ENCODE results near the gene PDZRN3. TPM values are rescaled to one million over a fixed set of nuclear protein-coding genes. Genes with fewer than 3 reads are reported as not detected.

The PDZRN3 gene
- total RNA-seq, 2 donors from 2014 or later, result not detected

GRCh38 chr3:73609655-73610054, 15.1 kb downstream of the PDZRN3 start:
- H3K27ac Mint-ChIP-seq, result no peak overlapping the region
- no peak overlapping the region for H3K4me3 Mint-ChIP-seq
- H3K9me3 Mint-ChIP-seq, result no peaks in the 10 kb centered on the region
- H3K4me1 Mint-ChIP-seq, result no peaks in the 10 kb centered on the region
- H3K36me3 Mint-ChIP-seq (ENCODE audit: low read depth), result no peaks in the 10 kb centered on the region
- no peaks in the 10 kb centered on the region for H3K27me3 Mint-ChIP-seq
- ATAC-seq (replicated peaks), result no peak

- H3K4me3 Mint-ChIP-seq, result no peak overlapping the region
- H3K4me1 Mint-ChIP-seq, result no peaks in the 10 kb centered on the region
- H3K36me3 Mint-ChIP-seq (ENCODE audit: low read depth), result no peaks in the 10 kb centered on the region
- no peak overlapping the region for H3K27ac Mint-ChIP-seq
- ATAC-seq (replicated peaks), result no peak
- H3K27me3 Mint-ChIP-seq, result no peaks in the 10 kb centered on the region
- no peaks in the 10 kb centered on the region for H3K9me3 Mint-ChIP-seq
Measured at GRCh38 chr3:73609315-73609641, 15.5 kb downstream of the PDZRN3 start.

GRCh38 chr3:73608456-73609314, 16.1 kb downstream of the PDZRN3 start:
- no peak for ATAC-seq (replicated peaks)
- no peaks in the 10 kb centered on the region for H3K27me3 Mint-ChIP-seq
- H3K4me3 Mint-ChIP-seq, result no peak overlapping the region
- no peak overlapping the region for H3K27ac Mint-ChIP-seq
- no peaks in the 10 kb centered on the region for H3K4me1 Mint-ChIP-seq
- H3K9me3 Mint-ChIP-seq, result no peaks in the 10 kb centered on the region
- no peaks in the 10 kb centered on the region for H3K36me3 Mint-ChIP-seq (ENCODE audit: low read depth)

GRCh38 chr3:73605861-73606260, 18.9 kb downstream of the PDZRN3 start:
- no peaks in the 10 kb centered on the region for H3K36me3 Mint-ChIP-seq (ENCODE audit: low read depth)
- no peaks in the 10 kb centered on the region for H3K9me3 Mint-ChIP-seq
- no peak overlapping the region for H3K4me3 Mint-ChIP-seq
- no peaks in the 10 kb centered on the region for H3K27me3 Mint-ChIP-seq
- H3K27ac Mint-ChIP-seq, result no peak overlapping the region
- no peak for ATAC-seq (replicated peaks)
- no peaks in the 10 kb centered on the region for H3K4me1 Mint-ChIP-seq

- Mint-ChIP-seq H3K9me3 (no peaks in the 10 kb centered on the region), H3K4me3 (no peak overlapping the region), H3K4me1 (no peaks in the 10 kb centered on the region)
Measured at GRCh38 chr3:73605412-73605811, 19.3 kb downstream of the PDZRN3 start.

GRCh38 chr3:73604451-73604850, 20.3 kb downstream of the PDZRN3 start:
- H3K4me1 Mint-ChIP-seq, result no peaks in the 10 kb centered on the region
- no peak for ATAC-seq (replicated peaks)
- no peak overlapping the region for H3K27ac Mint-ChIP-seq
- H3K4me3 Mint-ChIP-seq, result no peak overlapping the region
- no peaks in the 10 kb centered on the region for H3K9me3 Mint-ChIP-seq
- no peaks in the 10 kb centered on the region for H3K36me3 Mint-ChIP-seq (ENCODE audit: low read depth)
- H3K27me3 Mint-ChIP-seq, result no peaks in the 10 kb centered on the region

More at GRCh38 chr3:73605412-73605811, 19.3 kb downstream of the PDZRN3 start:
- no peak for ATAC-seq (replicated peaks)
- Mint-ChIP-seq H3K27me3 (no peaks in the 10 kb centered on the region), H3K36me3 (ENCODE audit: low read depth) (no peaks in the 10 kb centered on the region), H3K27ac (no peak overlapping the region)

- Mint-ChIP-seq H3K9me3 (no peaks in the 10 kb centered on the region), H3K4me1 (no peaks in the 10 kb centered on the region), H3K27me3 (no peaks in the 10 kb centered on the region)
Measured at GRCh38 chr3:73603762-73604171, 21.0 kb downstream of the PDZRN3 start.

GRCh38 chr3:73602170-73602569, 22.6 kb downstream of the PDZRN3 start:
- ATAC-seq (replicated peaks), result no peak
- no peaks in the 10 kb centered on the region for H3K27me3 Mint-ChIP-seq

More at GRCh38 chr3:73603762-73604171, 21.0 kb downstream of the PDZRN3 start:
- Mint-ChIP-seq H3K36me3 (ENCODE audit: low read depth) (no peaks in the 10 kb centered on the region), H3K27ac (no peak overlapping the region), H3K4me3 (no peak overlapping the region)
- ATAC-seq (replicated peaks), result no peak

GRCh38 chr3:73601481-73601880, 23.3 kb downstream of the PDZRN3 start:
- Mint-ChIP-seq H3K9me3 (no peaks in the 10 kb centered on the region), H3K27me3 (no peaks in the 10 kb centered on the region), H3K4me3 (no peak overlapping the region), H3K4me1 (no peaks in the 10 kb centered on the region), H3K36me3 (ENCODE audit: low read depth) (no peaks in the 10 kb centered on the region), H3K27ac (no peak overlapping the region)
- ATAC-seq (replicated peaks), result no peak

More at GRCh38 chr3:73602170-73602569, 22.6 kb downstream of the PDZRN3 start:
- no peak overlapping the region for H3K4me3 Mint-ChIP-seq
- H3K9me3 Mint-ChIP-seq, result no peaks in the 10 kb centered on the region
- no peaks in the 10 kb centered on the region for H3K36me3 Mint-ChIP-seq (ENCODE audit: low read depth)
- H3K27ac Mint-ChIP-seq, result no peak overlapping the region
- H3K4me1 Mint-ChIP-seq, result no peaks in the 10 kb centered on the region

- no peaks in the 10 kb centered on the region for H3K9me3 Mint-ChIP-seq
- no peaks in the 10 kb centered on the region for H3K27me3 Mint-ChIP-seq
- no peak for ATAC-seq (replicated peaks)
- no peak overlapping the region for H3K4me3 Mint-ChIP-seq
- H3K27ac Mint-ChIP-seq, result no peak overlapping the region
- no peaks in the 10 kb centered on the region for H3K4me1 Mint-ChIP-seq
- H3K36me3 Mint-ChIP-seq (ENCODE audit: low read depth), result no peaks in the 10 kb centered on the region
Measured at GRCh38 chr3:73601011-73601410, 23.7 kb downstream of the PDZRN3 start.

- Mint-ChIP-seq H3K36me3 (ENCODE audit: low read depth) (no peaks in the 10 kb centered on the region), H3K4me1 (no peaks in the 10 kb centered on the region), H3K4me3 (no peak overlapping the region), H3K27ac (no peak overlapping the region), H3K9me3 (no peaks in the 10 kb centered on the region), H3K27me3 (no peaks in the 10 kb centered on the region)
- no peak for ATAC-seq (replicated peaks)
Measured at GRCh38 chr3:73600293-73600938, 24.3 kb downstream of the PDZRN3 start.

GRCh38 chr3:73599605-73600004, 25.1 kb downstream of the PDZRN3 start:
- no peaks in the 10 kb centered on the region for H3K9me3 Mint-ChIP-seq
- H3K4me1 Mint-ChIP-seq, result no peaks in the 10 kb centered on the region
- no peak overlapping the region for H3K4me3 Mint-ChIP-seq
- no peak for ATAC-seq (replicated peaks)
- no peaks in the 10 kb centered on the region for H3K27me3 Mint-ChIP-seq
- no peaks in the 10 kb centered on the region for H3K36me3 Mint-ChIP-seq (ENCODE audit: low read depth)
- H3K27ac Mint-ChIP-seq, result no peak overlapping the region

GRCh38 chr3:73597476-73597875, 27.3 kb downstream of the PDZRN3 start:
- no peaks in the 10 kb centered on the region for H3K4me1 Mint-ChIP-seq
- H3K36me3 Mint-ChIP-seq (ENCODE audit: low read depth), result no peaks in the 10 kb centered on the region
- no peak overlapping the region for H3K27ac Mint-ChIP-seq
- no peaks in the 10 kb centered on the region for H3K27me3 Mint-ChIP-seq
- H3K4me3 Mint-ChIP-seq, result no peak overlapping the region
- H3K9me3 Mint-ChIP-seq, result no peaks in the 10 kb centered on the region
- ATAC-seq (replicated peaks), result no peak

- H3K27ac Mint-ChIP-seq, result no peak overlapping the region
- no peaks in the 10 kb centered on the region for H3K4me1 Mint-ChIP-seq
- H3K9me3 Mint-ChIP-seq, result no peaks in the 10 kb centered on the region
- no peak for ATAC-seq (replicated peaks)
- H3K27me3 Mint-ChIP-seq, result peaks cover 10% of the 10 kb centered on the region
- H3K4me3 Mint-ChIP-seq, result no peak overlapping the region
- H3K36me3 Mint-ChIP-seq (ENCODE audit: low read depth), result no peaks in the 10 kb centered on the region
Measured at GRCh38 chr3:73592154-73593144, 32.3 kb downstream of the PDZRN3 start.
